GM21381 (cell line): ENCODE data around the gene PPP2R2B.
"Not testable (repeated sequence)": the region's sequence is repeated elsewhere in the genome, so short reads cannot be mapped to it uniquely, and the experiment has no call there.

Experiments
- ATAC-seq: cut with Tn5 transposase; IDR thresholded peaks from one replicate; pipeline ENCODE4 v1.9.1; 2021; ENCODE audit warnings: mild to moderate bottlenecking, moderate library complexity; ENCODE audit not compliant: unreplicated experiment

The PPP2R2B gene

DNA sequence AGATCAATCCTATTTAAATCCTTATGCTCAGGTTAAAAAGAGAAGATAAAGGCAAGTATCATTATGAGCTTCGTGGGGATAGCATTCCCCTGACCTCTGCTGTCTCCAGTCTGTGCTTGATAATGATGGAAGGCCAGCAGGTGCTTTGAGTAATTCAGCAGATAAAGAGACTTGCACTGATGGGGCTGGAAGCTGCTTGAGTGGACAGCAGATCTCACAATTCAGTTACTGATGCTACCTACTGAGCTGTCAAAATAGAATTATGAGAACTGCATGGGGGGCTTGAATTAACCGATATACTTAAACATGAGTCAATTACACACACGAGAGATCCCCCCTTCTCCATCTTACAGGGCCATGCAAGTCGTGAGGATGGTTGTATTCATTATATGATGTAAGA lies 254.9 kb downstream of the PPP2R2B start:
- ATAC-seq, result no peak

DNA sequence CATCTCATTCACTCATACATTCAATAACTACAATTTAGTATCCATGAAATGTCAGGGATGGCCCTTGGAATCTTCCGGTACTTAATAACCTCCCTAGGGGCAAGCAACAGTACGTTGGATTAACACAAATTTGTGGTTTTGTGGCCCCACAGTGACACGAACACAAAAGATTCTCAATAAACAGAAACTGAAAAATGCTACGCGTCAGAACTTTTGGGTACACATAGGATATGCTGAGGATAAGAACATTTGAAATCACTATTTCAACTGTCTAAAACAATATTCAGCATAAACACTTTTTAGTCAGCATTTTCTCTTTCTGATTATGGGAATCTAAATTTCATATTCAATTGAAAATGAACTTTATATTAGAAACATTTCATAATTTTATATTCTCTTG lies 255.5 kb downstream of the PPP2R2B start:
- ATAC-seq, result no peak

DNA sequence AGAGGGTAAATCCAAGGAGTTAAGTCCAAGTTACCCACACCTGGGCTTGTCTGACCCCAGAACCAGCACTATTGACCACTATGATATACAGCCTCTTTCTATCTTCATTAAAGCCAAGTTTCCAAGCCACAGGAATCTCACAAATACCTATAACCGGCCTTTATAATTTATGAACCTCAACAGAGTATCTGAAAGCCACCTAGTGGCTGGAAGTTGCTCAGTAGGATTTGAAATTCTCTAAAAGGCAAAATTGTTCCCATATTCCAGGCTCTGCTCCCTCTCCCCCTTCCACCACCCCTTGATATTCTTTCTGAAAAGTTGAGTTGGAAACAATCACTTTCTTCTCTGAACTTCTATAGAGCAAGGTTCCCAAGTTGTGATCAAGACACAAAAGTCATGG lies 256.2 kb downstream of the PPP2R2B start:
- ATAC-seq, result no peak

DNA sequence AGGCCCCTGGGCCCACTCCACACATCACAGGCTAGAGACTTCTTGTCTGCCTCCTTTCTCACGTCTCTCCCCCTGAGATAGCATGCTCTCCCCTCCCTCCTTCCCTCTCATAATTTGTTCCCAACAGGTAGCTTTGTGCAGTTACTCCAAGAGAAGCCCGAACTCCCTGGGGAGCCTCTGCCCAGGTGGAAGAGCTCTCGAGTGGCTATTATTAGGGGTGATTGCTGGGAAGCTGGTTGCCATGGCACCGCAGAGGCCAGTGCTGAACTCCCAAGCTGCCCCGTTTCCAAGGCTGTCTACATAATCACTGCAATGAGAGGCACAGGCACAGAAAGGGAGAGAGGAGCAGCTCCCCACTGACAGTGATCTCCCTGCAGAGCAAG lies 257.9 kb downstream of the PPP2R2B start:
- ATAC-seq, result no peak

DNA sequence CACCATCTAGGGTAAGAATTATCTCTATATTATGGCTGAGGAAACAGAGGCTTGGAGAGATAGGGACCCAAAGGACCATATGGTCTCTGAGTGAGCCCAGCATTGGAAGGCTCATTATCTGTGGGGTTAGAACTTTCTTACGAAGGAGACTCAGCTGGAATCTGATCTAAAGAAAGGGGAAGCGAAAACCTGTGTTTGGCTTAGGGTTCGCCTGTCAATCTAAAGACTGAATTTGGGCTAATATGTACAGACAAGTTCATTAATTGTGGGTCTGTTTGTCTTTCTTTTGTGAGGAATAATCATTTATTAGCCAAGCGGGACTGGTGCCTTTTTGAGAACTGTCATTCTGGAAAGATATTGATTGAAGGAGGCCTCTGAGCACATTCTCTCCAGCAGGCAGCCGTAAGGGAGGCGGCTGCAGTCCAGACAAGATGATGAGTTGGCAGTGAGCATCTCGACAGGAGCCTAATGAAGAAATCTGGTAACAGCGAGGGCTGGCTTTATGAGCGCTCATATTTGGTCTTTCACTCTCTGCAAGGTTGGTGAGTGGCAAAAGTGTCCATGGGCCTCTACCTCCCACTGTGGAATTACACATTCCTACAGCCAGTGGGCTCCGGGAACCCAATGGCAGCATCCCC lies 258.4 kb downstream of the PPP2R2B start:
- ATAC-seq, result no peak

DNA sequence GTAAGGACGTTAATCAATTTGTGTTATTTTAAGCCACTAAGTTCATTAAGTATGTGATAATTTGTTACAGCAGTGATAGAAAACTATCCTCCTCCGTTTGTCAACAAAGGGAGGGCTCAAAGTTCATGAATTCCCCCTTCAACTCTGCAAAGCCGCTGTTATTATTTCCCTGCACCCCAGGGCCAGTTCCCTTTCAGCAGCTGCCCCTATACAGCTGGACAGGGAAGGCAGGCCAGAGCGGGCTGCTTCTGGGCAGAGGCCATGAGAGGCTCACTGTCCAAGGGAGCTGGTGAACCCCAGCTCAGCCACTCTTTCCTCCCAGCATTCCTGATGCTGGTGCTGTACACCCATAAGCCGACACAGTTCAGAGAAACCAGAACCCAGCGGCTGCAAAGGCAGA lies 260.1 kb downstream of the PPP2R2B start:
- no peak for ATAC-seq

DNA sequence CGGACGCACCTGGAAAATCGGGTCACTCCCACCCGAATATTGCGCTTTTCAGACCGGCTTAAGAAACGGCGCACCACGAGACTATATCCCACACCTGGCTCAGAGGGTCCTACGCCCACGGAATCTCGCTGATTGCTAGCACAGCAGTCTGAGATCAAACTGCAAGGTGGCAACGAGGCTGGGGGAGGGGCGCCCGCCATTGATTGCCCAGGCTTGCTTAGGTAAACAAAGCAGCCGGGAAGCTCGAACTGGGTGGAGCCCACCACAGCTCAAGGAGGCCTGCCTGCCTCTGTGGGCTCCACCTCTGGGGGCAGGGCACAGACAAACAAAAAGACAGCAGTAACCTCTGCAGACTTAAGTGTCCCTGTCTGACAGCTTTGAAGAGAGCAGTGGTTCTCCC lies 268.8 kb downstream of the PPP2R2B start:
- ATAC-seq, result not testable (repeated sequence)

DNA sequence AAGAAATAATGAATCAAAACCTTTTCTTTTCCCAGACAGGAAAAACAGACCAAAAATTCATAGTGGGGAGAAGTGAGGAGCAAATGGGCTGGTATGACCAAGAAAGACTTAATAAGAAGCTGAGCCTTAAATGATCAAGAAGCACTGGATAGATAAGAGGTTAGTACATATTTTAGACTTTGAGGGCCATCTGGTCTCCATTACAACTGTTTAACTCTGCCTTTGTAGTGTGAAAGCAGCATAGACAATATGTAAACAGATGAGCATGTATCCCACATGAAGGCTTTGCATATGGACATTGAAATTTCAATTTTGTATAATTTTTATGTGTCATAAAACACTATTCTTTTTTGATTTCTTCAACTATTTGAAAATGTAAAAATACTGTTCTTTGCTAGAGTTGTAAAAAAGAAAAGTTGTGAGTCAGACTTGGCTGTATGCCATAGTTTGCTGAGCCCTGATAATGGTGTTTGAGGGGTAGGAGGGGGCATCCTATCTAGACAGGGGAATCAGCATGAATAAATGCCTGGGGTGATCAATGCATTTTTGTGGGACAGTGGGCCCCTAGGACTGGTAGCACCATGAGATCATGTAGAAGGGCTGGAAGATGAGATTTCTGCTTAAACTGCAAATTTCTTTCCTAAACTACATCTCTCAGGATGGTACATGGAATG lies 270.8 kb downstream of the PPP2R2B start:
- ATAC-seq, result no peak

DNA sequence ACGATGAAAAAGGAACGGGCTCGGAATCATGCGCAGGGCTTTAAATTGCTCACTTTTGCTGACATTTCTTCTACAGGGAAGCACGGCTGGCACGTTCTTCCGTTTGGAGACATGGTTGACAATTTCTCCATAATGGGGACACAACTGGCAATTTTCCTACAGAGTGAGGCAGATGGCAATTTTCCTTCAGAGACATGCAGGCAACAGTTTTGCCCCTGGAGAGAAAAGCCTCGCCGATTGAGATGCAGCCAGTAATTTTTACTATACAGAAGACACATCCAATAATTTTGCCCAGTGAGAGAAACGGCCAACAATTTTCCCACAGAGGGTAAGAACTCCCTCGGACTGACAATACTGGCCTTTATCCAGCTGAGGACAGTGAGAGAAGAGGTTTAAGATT lies 271.7 kb downstream of the PPP2R2B start:
- no peak for ATAC-seq

DNA sequence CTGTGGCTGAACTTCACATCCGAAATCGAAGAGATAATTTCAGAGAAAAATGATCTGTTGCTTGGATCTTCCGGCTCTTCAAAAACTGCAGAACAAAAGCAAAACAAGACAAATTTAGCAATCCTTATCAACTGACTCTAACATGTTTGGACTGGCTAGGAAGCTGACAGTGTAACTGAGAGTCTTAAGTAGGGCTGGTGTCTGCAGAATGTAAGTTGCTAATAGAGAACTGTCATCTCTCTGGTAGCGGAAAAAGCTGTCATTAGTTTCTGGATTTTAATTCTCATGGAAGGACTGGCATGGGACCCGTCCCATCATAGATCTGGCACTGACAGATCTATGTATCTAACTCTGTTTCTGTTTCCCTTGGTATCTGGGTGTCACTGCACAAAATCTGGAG lies 278.2 kb downstream of the PPP2R2B start:
- no peak for ATAC-seq

DNA sequence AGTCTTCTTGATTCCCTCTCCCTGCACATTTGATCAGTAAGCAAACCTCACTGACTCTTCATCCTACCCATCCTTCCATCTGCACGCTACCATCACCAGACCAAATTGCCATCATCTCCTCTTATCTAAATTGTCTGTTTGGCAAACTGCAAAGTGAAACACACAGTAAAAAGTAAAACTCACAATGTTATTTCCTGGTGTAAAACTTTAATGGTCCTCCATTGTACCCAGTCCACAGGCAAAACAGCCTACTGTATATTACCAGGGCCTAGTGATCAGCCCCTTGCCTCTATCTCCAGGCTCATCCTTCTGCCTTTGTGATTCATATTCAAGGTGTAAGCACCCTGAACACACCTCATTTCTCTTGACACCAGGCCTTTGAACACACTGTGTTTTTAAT lies 279.3 kb downstream of the PPP2R2B start:
- ATAC-seq, result no peak

DNA sequence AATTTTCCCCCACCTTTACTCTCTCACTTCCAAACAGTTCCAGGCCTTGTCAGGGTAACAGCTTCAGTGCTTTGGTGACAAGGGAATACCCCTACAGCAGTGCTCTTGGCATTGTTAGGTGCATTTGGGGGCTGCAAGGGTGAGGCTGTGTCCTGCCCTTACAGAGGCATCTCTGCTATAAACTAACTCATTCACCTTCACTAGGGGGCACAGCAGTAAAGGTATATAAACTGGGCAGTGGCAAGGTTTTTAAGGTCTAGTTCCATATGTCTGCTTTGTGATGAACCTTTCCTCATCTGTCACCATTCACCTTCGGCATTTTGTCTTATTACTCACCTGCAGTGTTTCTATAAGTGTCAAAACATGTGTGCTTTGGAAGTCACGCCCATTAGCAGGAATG lies 283.5 kb downstream of the PPP2R2B start:
- no peak for ATAC-seq

DNA sequence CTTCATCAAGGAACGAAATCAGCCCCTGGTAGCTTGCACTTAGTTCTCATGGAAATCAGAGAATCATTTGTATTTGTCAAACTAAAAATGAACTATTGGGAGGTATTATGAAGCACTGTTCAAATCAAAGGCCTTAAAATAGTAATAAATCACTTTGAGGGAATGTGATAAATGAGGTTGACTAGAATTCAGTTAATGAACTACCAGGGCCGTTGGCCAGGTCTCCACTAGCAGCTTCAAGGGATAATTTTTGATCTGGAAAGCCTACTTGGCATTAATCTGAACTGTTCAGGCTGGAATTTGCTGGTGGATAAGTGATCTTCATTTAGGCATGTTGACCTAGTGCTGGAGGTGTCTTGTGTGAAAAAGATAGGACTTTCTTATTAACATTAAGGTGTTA lies 286.2 kb downstream of the PPP2R2B start:
- ATAC-seq, result no peak

DNA sequence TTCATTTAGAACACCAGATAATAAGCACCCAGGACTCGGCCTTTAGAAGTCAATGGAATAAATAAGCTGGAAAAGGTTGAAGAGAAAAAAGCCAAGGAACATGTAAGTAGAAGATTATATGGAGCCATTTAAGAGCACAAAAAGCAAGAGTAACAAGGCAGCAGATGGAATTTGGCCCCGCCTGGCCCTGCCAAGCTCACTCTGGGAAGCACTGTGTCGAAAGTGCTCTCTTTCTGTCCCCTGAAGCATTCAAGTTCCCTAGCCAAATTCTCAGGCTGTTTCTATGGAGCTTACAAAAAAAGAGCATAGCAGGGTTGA lies 289.6 kb downstream of the PPP2R2B start:
- ATAC-seq, result no peak

DNA sequence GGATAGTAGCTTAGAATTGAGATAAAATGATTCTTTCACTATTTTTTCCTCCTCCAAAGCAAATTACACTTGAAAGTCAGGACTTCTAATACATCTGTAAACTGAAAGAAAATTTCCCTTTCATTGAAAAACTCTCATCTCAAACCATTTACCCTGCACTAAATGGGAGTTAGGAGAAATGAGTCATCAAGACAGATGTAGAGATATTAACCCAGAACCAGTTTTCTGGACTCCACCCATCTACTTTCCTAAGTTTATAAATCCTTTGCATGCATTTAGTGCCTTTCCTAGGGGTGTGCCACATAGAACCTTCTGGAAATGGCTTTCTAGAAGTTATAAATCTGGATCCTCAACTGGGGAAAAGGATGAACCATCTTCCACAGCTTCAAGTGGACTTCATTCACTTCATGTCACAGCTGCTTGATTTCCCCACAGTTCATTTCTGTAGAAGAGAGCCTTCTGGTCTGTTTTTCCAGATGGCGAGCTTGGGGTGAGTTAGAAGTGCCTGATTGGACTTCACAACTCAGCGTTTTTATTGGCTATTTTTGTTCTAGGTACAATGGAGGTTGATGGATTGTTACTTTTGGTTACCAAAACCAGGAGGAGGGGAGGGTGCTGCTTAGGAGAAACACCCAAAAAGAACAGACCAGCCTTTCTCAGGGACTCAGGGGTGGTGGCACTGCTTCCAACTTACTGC lies 290.1 kb downstream of the PPP2R2B start:
- no peak for ATAC-seq

DNA sequence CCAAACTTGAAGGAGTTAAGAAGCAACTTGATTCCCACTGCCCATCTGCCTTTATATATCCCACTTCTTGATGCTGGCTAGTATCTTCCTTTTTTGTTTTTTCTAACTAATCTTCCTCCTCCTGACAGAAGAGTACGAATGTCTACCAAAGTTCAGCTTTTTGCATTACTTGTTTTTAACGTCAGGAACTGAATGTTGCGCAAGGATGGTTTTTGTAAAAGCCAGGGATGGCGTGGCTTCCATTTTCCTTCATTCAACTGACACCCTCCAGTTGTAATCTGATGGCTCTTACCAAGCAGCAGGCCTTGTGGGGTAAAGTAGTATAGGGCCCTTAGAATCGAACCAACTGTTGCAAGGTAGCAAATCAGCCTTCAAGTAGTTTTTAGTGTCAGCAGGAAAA lies 291.8 kb downstream of the PPP2R2B start:
- no peak for ATAC-seq

DNA sequence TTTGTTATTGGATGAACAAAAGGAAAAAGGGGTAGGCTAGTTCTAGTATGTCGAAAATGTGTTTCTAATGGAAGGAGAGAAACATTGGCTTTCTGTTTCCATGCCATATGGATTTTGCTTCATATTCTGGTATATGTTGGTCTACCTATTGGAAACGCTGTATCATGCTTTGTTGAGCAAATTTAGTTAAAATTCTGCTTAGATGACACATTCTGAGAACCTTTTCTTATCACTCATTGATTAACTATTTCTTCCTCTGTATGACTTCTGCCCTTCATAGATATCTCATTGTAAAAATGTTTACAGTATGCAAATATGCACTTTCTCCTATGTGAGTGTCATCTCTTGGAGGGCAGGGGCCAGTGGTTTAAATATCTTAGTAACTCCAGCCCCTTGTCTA lies 293.8 kb downstream of the PPP2R2B start:
- ATAC-seq, result no peak

DNA sequence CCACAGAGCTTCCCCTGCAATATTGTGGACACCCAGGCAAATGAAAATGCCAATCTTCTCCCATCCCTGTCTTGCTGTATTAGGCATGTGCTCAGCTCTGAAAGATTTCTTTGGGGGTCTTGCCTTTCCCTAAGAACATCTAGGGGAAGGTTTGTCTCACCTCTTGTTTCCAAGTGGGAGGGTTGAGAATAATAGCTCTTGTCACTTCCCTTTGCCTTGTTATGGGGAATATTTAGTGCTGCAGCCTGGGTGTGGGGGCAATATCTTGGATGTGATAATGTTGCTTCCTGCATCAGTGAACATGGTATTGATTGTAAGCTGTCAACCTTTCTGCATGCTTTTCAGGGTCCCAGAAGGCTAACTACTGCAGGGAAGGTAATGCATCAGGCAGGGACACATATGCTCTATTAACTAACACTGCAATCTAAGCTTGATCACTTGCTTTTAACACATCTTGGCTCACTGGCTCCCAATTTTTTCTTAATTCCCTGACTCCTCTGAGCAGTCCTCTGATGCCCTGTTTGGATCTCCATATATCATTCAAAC lies 296.4 kb downstream of the PPP2R2B start:
- ATAC-seq, result no peak

DNA sequence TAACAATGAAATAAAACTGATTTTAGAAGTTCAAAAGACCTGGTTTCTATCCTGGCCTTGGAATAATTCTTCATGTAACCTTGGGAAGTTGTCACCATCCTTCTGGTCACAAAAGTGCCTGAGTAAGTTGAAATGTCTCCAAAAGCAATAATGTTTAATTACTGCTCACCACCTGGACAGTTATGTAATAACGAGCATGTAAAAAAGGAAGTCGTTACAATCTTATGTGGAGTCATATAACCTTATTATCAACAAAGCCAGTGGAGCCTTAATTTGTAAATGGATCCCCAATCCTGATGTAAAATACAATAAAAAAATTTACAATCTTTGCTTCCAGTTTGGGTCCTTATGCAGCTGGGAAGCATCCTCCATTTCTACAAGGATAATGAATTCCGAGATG lies 298.3 kb downstream of the PPP2R2B start:
- ATAC-seq, result no peak

DNA sequence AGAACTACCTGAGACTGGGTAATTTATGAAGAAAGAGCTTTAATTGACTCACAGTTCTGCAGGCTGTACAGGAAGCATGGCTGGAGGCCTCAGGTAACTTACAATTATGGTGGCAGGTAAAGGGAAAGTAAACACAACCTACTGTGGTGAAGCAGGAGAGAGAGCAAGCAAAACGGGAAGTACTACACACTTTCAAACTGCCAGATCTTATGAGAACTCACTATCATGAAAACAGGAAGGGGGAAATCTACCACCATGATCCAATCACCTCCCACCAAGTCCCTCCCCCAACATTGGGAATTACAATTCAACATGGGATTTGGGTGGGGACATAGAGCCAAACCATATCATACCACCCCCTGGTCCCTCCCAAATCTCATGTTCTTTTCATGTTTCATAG lies 303.8 kb downstream of the PPP2R2B start:
- ATAC-seq, result no peak

DNA sequence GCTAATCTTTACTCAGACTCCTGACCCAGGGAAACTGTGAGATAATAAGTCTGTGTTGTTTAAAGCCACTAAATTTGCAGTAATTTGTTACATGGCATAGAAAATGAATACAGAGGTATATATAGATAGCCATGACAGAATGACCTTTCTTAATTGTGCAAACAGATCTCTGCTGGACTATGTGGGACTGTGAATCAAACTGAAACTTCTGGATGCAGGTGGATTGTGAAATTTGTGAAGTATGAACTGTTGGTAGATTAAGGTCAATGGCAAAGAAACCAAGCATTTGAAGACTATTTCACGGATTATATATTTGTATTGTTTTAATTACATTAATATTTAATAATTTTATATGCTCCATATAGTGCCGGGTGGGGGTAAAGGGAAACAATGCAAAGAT lies 310.4 kb downstream of the PPP2R2B start:
- ATAC-seq, result no peak

DNA sequence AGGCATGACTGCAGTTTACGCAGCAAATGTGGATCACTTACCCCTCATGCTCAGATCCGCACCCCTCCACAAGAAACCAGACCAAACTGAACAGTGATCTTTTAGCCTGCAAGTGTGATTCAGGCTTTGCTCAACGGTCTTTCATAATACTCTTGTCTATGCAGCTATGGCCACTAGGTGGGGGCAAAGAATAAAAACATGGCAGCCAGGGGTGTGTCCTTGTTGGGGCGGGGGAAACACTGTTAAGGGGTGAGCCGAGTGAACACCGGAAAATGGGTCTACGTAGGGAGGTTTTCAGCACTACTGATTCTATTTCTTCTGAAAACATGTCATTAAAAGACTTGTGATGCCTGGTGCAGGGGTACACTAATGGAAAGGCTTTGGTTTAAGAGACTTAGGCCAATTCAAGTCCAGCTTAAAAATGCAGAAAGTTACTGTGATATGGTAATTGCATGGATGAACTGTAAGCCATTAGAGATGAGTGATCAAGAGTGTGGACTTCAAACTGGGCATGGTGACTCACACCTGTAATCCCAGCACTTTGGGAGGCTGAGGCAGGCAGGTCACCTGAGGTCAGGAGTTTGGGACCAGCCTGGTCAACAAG lies 312.7 kb downstream of the PPP2R2B start:
- ATAC-seq, result peak; percentile 98
